Mucosa of descending colon (tissue), 3 donors: Measurements from ENCODE around the gene PTX4. TPM values are rescaled to one million over a fixed set of nuclear protein-coding genes. Genes with fewer than 3 reads are reported as not detected.

ENCODE experiments used
- ATAC-seq: fragments of 200-7000 bp; cut with Tn5 transposase; one replicate; pipeline ENCODE4 v1.9.1; 2020; ENCODE audit warnings: mild to moderate bottlenecking, moderate library complexity
- DNase-seq, 3 donors: peaks; one replicate each; pipeline ENCODE4 v3.0.0-alpha.2; 2020
- H3K36me3 ChIP-seq: fragments of 200-600 bp; one replicate; pipeline ENCODE4 v1.8.0; 2021; ENCODE audit warnings: low read depth, mild to moderate bottlenecking
- H3K4me1 ChIP-seq: fragments of 200-600 bp; one replicate; pipeline ENCODE4 v1.8.0; 2021; ENCODE audit warnings: low read depth, mild to moderate bottlenecking
- H3K4me3 ChIP-seq: fragments of 200-600 bp; one replicate; pipeline ENCODE4 v1.8.0; 2021; ENCODE audit warnings: mild to moderate bottlenecking
- H3K9me3 ChIP-seq: fragments of 200-600 bp; one replicate; pipeline ENCODE4 v1.8.0; 2021; ENCODE audit warnings: mild to moderate bottlenecking
- CTCF ChIP-seq: fragments of 200-600 bp; IDR thresholded peaks from one replicate; pipeline ENCODE4 v1.8.0; 2022; ENCODE audit warnings: antibody characterized with exemption, mild to moderate bottlenecking
- intact Hi-C, 2 donors: fragments of 100-400 bp; cut with DNase I in 1 of 2; cut with micrococcal nuclease in 1 of 2; formaldehyde crosslinking; loops; one replicate each; pipeline versions ENCODE4 v1.11.0 to v1.11.1; 2022; cut with DNase I, micrococcal nuclease
- total RNA-seq, 3 donors: library from RNA; stranded (reverse); fragmentation: NEBNext Ultra II Directional in 2 of 3; extraction: Animal tissue kit (Norgen Biotek cat#: 25700) in 2 of 3; gene quantifications; one replicate each; pipeline versions ENCODE4 v1.2.1 to v1.2.4, GENCODE V29; 2021 to 2023
- donor health status: DM: no; HTN: no; CAD: no; lungs with moderate emphysema.
- donor health status: DM: no; HTN: no; CAD: no.
- donor health status: DM: no; HTN: yes; CAD: no.

PTX4 gene
- total RNA-seq, 3 donors from 2014 or later = not detected

DNA sequence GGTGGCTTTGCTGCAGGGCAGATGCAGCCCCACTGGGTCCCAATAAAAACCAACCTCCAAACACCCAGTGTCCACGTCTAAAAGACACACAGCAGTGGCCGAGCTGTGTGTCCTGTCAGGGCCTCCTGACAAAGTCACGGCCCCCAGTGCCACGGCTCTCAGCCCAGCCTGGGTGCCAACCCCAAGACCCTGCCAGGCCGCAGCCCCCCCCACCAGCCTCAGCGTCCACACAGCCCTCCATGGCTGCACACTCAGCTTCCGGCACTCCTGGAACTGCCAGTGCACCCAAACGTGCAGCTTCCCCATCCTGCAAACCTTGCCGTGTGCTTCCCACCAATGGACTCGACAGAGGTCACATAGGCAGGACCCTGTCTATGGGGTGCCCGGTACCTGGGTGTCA lies 40.8 kb downstream of the PTX4 start:
- ATAC-seq (no peak), DNase-seq (no peak)
- intact Hi-C loops = no loop called here
- TF ChIP-seq CTCF = no peak
- Histone ChIP-seq H3K9me3 (no peaks in the 10 kb centered on the region), H3K4me3 (no peak overlapping the region), H3K36me3 (peaks cover 5% of the 10 kb centered on the region), H3K4me1 (no peaks in the 10 kb centered on the region)

DNA sequence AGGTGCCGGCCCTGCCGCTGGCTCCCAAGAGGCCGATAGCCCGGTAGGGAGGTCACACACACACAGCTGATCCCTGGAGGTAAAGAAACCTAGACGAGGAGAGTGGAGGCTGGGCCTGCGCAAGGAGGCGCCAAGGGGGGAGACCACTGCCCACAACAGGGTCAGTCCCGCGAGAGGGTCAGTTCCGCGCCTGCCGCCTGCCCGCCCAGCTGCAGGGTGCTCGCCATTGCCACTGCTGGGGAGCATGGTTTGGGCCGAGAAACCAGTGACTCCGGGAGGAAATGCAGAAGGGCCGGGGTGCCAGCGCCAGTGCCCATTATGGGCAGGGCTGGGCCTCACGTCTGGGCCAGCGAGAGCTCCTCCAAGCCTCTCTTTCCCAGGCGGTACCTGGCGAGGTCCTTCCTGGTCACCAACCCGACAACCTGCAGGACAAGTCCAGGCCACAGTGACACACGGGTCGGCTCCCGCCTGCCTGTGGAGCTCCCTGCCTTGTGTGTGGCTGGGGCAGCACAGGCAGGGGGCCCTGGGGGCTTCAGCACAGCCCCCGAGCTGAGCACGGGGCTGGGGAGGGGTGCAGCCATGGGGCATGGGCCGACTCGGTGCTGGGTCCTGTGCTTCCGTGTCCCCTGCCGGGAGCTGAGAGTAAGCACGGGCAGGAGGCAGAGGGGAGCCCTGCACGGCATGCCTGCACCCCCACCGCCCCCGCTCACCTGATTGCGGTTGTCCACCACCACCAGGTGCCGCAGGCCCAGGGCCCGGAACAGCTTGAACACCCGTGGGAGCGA lies 42.3 kb downstream of the PTX4 start:
- Histone ChIP-seq H3K4me3 (no peak overlapping the region), H3K4me1 (no peaks in the 10 kb centered on the region), H3K36me3 (peaks cover 5% of the 10 kb centered on the region), H3K9me3 (no peaks in the 10 kb centered on the region)
- no peak for ATAC-seq
- no peak for DNase-seq
- intact Hi-C loops = no loop called here
- TF ChIP-seq CTCF = no peak

GRCh38 chr16:1445518-1446203 lies 43.1 kb downstream of the PTX4 start:
- no peak for TF ChIP-seq CTCF
- H3K9me3 ChIP-seq = no peaks in the 10 kb centered on the region
- DNase-seq (no peak), ATAC-seq (no peak)
- peaks cover 5% of the 10 kb centered on the region for H3K36me3 ChIP-seq
- intact Hi-C loops = no loop called here
- no peak overlapping the region for H3K4me3 ChIP-seq
- H3K4me1 ChIP-seq = no peaks in the 10 kb centered on the region

DNA sequence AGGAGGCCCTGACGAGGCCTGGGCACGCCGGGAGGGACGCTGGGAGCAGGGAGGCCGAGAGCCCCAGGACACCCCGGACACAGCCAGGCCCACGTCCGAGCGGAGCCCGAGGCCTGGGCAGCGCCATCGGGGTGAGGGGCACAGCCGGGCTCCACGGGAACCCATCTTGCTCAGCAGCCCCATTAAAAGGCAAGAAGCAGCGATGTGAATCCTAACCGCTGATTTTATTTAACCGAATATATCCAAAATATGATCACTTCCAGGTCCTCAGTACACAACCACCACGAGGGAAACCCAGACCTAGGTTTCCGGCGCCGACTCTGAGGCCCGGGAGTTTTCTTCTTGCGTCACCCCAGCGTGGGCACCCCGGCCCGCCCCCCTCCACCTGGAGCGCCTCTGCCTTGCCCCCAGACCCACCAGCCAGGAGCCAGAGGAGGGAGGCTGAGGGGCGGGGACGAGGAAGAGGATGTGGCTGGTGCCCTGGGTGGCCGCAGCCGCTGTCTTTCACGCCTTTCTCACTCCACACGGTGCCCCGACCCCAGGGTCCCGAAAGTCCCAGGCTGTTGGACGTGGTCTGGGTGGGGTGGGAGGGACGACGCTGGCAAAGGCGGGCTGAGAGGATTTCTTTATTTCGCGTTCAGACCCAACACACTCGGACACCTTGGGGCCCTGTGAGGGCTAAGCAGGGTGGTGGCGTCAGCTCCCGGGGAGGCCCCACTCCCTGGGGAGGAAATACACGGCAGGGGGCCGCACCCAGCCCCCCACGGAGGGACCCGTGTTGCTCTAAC lies 43.8 kb downstream of the PTX4 start:
- Histone ChIP-seq H3K4me3 (no peak overlapping the region), H3K9me3 (no peaks in the 10 kb centered on the region), H3K36me3 (peaks cover 5% of the 10 kb centered on the region), H3K4me1 (no peaks in the 10 kb centered on the region)
- TF ChIP-seq CTCF = no peak
- DNase-seq (no peak), ATAC-seq (no peak)
- intact Hi-C loops = no loop called here

- peaks cover 5% of the 10 kb centered on the region for H3K36me3 ChIP-seq
- DNase-seq (no peak), ATAC-seq (no peak)
- intact Hi-C loops = no loop called here
- H3K4me1 ChIP-seq = no peaks in the 10 kb centered on the region
- H3K4me3 ChIP-seq = no peak within 1 kb of the TSS
- no peaks in the 10 kb centered on the region for H3K9me3 ChIP-seq
- TF ChIP-seq CTCF = no peak
Measured at GRCh38 chr16:1443980-1444729, 44.6 kb downstream of the PTX4 start, which contains the start of gene CCDC154. Gene CCDC154, minus strand, starts transcription at chr16:1444556. Its CDS starts 234 bp downstream, at chr16:1444322.
